G401.6 (cell line): ENCODE results near the gene CYP4V2.

Source experiments
- FAIRE-seq: peaks from 2 replicates; lab custom pipeline; 2012; peaks lifted over from hg19 to GRCh38; lab: Jason Lieb, UNC

Gene CYP4V2

DNA sequence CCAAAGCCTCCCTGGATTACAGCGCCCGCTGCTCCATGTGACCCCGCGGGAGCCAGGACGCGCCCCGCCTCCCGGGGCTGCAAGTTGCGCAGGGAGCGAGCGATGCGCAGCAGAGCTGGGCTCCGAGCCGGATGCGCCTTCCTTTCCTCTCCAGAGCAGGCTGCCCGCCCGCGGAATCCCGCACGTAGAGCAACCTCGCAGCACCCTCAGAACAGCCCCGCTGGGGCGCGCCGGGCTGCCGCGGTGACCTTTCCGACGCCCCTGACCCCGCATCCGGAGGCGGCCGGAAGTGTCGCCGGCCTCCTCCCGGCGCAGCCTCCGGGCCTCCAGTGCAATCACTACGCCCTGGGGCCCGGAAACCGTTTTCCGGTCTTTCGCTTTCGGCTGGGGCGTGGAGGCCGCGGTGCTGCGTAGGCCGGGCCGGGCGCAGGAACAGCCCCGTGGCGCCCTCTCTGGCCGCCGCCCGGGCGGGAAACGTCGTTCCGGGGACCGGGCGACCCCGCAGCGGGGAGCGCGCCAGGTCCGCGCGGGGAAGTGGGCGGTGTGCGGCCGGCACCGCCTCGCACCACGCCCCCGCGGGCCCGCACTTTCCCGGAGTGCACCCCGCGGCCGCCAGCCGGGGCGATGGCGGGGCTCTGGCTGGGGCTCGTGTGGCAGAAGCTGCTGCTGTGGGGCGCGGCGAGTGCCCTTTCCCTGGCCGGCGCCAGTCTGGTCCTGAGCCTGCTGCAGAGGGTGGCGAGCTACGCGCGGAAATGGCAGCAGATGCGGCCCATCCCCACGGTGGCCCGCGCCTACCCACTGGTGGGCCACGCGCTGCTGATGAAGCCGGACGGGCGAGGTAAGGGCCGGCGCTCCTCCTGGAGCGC, at the start of gene CYP4V2:
CYP4V2 (plus strand) TSS at position 368 of the 866 bp plus-strand sequence; CDS start at position 625, 257 bp downstream.
- no peak for FAIRE-seq

DNA sequence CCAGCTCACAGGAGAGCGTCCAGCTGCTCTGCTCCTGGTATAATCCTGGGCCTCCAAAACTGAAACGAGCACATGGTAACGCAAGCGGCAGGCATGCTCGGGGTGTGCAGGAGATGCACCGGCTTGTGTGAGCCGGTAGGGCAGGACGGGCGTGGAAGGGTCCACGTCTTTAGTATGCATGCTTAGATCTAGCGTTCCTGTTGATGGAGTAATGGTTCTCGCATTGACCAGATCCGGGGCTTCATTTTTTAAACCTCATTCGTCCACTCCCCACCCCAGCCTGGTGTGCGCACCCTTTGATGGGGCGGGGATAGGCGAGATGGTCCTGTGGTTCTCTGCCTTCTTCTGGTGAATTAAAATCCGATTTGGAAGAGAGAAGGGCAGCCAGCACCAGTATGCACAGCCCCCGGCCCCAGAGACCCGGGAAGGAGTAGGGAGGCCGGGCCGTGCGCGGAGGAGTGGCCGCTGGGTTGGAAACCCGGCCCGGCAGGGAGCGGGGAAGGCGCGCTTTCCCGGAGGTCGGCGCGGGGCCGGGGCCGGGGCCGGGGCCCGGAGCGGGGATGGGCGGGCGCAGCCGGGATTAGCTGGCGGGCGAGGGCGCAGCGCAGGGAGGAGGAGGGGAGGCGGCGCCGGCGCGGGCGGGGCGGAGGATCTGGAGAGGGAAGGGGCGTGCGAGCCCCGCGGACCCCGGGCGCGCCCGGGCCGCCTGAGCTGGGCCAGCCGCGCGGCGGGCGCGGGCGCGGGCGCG, 47.0 kb upstream of the CYP4V2 start:
- FAIRE-seq: no peak

DNA sequence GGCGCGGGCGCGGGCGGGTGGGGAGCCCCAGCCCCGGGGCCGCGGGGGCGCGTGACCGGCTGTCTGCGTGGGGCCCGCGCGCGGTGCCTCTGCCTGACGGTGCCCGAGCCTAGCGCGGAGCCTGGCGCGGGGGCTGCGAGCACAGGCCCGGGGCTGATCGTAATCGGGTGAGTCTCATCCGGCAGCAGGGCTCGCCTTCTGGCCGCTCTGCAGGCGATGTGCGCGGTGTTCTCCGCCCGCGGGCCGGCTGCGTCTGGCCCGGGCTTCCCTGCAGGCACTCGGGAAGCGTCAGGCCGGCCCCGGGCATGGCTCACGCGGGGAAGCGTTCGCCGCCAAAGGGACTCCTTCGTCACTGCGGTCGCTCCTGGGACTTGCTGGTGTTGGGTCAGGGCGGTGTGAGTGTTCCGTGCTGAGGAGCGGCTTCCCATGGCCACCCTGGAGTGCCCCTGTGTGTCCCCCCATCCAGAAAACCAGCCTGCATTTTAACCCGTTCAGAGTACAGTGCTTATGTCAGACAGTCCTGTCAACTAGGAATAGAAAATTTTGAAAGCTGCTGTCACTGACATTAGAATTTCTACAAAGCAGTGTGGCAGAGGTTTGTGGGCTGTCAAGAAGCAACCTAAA, 46.3 kb upstream of the CYP4V2 start:
- FAIRE-seq: no peak

- no peak for FAIRE-seq
These were observed 44.9 kb upstream of the CYP4V2 start for GRCh38 chr4:186146458-186146857.

DNA sequence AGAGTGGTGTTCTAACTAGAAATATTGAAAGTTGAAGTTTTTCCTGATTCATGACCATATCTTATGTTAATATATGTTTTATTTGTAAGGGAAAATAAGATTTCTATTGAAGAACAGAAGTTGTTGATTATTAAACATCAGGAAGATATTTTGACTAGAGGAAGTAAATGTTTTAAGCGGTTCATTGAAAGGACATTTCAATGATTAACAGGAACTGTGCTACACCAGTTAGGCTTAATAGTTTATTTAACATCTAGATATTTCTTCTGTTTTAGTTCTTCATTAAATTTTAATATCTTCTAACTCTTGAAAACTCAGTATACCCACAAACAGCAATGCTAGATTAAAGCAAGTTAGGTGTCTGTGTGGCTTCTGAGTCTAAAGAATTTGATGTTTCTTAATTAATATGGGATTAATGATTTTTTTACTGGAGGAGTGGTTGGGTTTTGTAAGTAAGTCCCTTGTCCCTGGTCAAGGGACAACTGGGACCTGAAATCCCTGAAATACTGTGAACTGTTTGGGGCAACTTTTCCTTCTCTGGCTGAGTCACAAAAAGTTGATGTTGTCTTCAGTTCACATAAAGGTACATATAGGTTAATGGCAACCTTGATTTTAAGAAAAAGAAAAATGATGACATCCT, 42.9 kb upstream of the CYP4V2 start:
- FAIRE-seq: no peak

DNA sequence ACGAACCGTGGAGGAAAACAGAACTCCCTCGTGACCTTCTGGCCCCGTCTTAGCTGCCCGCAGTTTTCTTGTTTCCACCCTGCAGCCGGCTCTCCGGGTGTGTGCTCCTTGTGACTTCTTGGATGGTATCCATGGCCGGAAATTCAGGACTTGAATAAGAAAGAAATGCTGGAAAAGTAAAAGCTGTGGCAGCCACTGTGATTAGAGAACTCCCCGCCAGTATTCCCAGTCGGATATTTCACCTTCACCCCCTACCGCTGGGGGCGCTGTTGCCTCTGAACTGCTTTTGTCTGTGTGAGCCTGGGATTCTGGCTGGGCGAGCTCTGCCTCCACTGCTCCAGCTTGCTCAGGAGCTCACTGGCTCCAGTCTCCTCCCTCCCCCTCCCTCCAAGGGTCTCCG, 41.5 kb upstream of the CYP4V2 start:
- FAIRE-seq: no peak

DNA sequence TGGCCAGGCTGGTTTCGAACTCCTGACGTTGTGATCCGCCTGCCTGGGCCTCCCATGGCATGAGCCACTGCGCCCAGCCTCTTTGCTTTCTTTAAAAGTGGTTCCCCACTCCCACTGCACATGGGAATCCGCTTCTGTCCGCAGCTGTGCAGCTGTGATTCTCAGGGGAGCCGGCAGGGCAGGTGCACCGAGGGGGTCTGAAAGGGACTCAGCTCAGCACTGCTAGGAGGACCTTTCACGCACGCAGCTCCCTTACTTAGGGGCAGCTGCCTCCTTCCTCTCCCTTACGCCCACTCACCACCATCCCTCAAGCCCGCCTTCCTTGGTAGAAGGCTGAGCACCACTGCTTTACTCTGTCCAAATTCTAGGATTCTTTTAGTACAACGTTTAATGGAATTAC, 40.4 kb upstream of the CYP4V2 start:
- FAIRE-seq: no peak

GRCh38 chr4:186151499-186151898, 39.9 kb upstream of the CYP4V2 start:
- no peak for FAIRE-seq

DNA sequence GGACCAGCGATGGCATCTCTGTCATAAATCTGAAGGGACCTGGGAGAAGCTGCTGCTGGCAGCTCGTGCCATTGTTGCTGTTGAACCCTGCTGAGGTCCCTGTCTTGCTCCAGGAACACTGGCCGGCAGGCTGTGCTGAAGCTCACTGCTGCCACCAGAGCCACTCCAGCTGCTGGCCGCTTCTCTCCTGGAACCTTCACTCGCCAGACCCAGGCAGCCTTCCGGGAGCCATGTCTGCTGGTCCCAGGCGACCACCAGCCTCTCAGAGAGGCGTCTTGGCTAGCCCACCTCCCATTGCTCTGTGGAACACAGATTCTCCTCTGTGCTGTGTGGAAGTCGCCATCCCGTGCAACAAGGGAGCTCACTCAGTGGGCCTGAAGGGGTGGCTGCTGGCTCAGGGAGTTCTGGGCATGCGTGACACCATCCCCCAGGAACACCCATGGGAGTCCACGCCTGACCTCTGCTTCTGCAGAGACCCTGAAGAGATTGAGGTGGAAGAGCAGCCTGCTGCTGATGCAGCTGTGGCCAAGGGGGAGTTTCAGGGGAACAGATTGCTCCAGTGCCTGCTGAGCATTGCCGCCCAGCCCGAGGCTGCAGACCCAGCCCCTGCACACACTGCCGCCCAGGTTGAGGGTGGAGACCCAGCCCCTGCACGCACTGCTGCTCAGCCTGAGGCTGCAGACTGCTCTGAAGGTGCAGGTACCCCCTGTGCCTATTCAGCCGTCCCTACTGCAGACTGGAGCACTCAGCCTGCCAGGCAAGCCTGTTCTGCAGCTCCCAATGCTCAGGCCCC, 33.1 kb upstream of the CYP4V2 start:
- no peak for FAIRE-seq

DNA sequence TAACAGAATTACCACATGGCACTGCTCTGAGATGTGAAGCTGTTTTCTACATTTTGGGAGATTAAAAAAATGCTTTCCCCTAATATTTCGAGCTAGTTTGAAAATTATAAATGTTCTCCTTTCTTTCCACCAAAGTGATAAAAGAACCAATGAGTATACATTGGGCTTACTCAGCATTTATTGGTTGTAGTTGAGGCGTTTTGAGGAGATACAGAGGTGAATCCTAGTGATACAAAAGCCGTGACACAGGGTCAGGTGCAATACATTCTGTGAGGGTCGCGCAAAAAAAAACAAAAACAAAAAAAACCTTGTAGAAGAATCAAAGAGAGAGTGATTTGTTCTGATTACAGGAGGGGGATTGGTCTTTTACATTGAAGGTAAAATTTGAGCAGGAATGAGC, 32.4 kb upstream of the CYP4V2 start:
- FAIRE-seq: no peak

DNA sequence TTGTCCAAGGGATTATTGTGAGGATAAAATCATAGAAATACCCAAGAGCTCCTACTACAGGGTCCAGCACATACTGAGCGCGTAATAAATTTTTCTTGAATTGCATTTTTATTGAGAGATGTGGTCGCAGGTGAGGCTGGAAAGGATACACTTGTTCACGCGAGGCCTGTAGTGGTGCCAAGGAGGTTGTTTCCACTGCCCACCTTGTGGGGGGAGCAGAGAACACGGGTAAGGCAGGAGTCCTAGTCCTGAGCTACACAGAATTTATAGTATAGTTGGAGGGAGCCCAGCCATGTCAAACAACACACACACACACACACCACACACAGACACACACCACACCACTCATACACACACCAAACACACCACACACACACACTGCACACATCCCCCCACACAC, 31.8 kb upstream of the CYP4V2 start:
- no peak for FAIRE-seq

- no peak for FAIRE-seq
These were observed 30.2 kb upstream of the CYP4V2 start for GRCh38 chr4:186161138-186161537.

GRCh38 chr4:186166852-186167512, 24.4 kb upstream of the CYP4V2 start:
- FAIRE-seq: no peak

- FAIRE-seq: no peak
These were observed 23.8 kb upstream of the CYP4V2 start for GRCh38 chr4:186167605-186168004.

DNA sequence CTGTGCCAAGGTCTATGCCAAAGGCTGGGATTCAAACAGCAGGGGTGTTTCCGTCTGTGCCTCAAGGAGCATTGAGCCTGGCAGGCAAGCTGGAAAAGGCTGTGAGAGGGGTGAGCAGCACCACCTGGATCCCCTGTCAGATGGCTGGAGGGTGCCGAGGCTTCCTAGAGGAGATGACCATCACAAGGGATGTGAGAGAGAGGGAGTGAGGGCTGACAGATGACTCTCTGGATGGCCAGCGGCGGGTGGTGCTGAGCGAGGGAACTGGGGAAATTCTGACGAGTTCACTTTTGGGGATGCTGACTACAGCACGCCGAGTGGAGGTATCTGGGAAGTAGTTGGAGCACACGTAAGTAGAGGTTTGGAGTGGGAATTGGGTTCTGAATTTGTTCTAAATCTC, 22.6 kb upstream of the CYP4V2 start:
- FAIRE-seq: no peak

- FAIRE-seq: no peak
These were observed 21.9 kb upstream of the CYP4V2 start for GRCh38 chr4:186169333-186169944.

GRCh38 chr4:186169945-186170802, 21.2 kb upstream of the CYP4V2 start:
- no peak for FAIRE-seq

DNA sequence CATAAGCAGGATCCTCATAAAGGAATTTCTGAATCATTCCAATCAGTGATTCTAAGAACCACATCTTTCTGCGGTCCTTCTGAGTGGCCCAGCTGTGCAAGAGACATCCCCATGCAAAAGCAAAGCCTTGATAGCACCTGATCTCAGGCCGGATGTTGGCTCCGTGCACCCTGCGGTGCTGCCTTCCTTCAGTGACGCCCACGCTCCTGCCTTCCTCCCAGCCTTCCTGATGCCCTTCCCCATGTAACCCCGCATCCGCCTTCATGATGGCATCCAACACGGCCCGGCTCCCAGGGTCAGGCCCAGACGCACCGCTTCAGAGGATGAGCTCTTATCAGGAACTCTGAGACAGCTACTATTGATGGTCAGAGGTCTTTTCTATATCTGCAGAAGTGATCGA, 20.4 kb upstream of the CYP4V2 start:
- no peak for FAIRE-seq

- no peak for FAIRE-seq
These were observed 18.8 kb upstream of the CYP4V2 start for GRCh38 chr4:186172546-186172945.

- FAIRE-seq: no peak
These were observed 3.3 kb upstream of the CYP4V2 start for GRCh38 chr4:186188107-186188506.
